SKM-1 treated with dmso at 0.1 percent for 144 hours (cell line): ENCODE data around the gene NUDT3.
"Not testable (repeated sequence)": the region's sequence is repeated elsewhere in the genome, so short reads cannot be mapped to it uniquely, and the experiment has no call there.

Experiments used
- DNase-seq: peaks from one replicate; lab custom pipeline; 2025; ENCODE audit not compliant: unreplicated experiment; lab: John Stamatoyannopoulos, UW

NUDT3 gene

DNA sequence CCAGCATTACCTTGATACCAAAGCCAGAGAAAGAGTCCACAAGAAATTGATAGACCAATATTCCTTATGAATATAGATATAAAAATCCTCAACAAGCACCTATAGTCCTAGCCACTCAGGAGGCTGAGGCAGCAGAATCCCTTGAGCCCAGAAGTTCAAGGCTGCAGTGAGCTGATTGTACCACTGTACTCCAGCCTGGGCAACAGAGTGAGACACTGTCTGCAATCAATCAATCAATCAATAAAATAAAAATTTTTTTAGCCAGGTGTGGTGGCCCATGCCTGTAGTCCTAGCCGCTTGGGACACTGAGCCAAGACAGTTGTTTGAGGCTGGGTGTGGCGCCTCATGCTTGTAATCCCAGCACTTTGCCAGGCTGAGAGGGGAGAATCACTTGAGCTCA is 124.7 kb downstream of the NUDT3 start:
- DNase-seq, result no peak

DNA sequence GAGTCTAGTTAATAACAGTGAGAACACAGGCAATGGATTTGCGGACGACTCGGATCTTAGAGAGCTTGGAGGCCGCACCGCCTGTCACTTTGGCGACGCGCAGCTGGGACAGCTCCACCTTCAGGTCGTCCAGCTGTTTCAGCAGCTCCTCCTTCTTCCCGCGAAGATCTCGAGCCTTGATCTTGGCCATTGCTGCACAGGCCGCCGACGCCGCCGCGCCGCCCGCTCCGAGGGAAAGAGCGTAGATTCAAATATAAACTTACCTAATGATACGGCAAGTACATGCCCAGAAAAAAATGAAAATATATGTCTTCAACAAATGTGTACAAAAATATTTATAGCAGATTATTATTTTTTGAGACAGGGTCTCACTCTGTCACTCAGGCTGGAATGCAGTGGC is 129.0 kb downstream of the NUDT3 start:
- not testable (repeated sequence) for DNase-seq

DNA sequence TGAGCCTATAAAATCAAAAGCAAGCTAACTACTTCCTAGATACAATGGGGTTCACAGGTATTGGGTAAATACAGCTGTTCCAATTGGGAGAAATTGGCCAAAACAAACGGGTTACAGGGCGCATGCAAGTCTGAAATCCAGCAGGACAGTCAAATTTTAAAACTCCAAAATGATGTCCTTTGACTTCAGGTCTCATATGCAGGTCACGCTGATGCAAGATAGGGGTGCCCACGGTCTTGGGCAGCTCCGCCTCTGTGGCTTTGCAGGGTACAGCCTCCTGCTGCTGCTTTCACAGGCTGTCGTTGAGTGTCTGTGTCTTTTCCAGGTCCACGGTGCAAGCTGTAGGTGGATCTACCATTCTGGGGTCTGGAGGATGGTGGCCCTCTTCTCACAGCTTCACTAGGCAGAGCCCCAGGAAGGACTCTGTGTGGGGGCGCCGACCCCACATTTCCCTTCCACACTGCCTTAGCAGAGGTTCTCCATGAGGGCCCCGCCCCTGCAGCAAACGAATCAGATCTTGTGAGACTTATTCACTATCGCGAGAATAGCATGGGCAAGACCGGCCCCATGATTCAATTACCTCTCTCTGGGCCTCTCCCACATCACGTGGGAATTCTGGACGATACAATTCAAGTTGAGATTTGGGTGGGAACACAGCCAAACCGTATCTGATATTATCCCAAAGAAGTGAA is 131.7 kb downstream of the NUDT3 start:
- no peak for DNase-seq

DNA sequence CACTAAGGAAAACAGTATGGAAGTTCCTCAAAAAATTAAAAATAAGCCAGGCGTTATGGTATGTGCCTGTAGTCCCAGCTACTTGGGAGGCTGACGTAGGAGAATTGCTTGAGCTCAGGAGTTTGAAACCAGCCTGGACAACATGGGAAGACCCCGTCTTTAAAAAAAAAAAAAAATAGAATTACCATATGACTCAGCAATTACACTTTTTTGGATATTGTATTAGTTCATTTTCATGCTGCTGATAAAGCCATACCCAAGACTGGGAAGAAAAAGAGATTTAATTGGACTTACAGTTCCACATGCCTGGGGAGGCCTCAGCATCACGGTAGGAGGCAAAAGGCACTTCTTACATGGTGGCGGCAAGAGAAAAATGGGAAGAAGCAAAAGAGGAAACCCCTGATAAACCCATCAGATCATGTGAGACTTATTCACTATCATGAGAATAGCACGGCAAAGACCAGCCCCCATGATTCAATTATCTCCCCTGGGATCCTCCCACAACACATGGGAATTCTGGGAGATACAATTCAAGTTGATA is 132.9 kb downstream of the NUDT3 start:
- DNase-seq, result no peak

DNA sequence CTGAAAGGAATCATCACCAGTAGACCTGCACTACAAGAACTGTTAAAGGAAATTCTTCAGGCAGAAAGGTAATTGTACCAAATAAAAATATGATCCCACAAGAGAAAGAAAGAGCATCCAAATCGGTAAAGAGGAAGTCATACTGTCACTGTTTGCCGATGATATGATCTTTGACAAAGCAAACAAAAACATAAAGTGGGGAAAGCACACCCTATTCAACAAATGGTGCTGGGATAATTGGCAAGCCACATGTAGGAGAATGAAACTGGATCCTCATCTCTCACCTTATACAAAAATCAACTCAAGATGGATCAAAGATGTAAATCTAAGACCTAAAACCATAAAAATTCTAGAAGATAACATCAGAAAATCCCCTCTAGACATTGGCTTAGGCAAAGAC is 140.1 kb downstream of the NUDT3 start:
- DNase-seq, result not testable (repeated sequence)

DNA sequence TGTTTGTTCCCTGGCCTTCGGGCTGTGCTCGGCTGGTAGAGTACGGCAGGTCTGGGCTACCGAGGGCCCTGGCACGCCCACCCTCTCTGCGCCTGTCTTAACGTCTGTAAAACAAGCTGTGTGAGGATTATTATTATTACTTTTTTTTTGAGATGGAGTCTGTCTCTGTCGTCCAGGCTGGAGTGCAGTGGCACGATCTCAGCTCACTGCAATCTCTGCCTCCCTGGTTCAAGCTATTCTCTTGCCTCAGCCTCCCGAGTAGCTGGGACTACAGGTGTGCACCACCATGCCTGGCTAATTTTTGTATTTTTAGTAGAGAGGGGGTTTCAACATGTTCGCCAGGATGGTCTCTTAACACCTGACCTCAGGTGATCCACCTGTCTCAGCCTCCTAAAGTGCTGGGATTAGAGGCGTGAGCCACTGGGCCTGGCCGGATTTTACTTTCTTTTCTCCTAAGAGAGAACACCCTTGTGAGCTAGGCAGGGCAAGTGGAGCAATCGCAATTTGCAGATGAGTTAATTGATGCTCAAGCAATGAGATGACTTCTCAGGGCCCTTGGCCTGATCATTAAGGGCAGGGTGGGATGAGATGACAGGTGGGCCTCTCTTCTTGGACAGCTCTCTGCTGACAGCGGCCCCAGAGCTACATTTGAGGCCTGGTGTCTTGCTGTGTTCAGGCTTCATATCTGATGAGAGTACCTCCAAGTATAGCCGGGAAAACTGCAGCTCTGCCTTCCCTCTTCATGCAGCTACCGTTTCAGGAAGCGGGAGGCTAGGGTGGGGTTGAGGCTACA is 142.8 kb downstream of the NUDT3 start:
- DNase-seq, result peak; percentile 60

DNA sequence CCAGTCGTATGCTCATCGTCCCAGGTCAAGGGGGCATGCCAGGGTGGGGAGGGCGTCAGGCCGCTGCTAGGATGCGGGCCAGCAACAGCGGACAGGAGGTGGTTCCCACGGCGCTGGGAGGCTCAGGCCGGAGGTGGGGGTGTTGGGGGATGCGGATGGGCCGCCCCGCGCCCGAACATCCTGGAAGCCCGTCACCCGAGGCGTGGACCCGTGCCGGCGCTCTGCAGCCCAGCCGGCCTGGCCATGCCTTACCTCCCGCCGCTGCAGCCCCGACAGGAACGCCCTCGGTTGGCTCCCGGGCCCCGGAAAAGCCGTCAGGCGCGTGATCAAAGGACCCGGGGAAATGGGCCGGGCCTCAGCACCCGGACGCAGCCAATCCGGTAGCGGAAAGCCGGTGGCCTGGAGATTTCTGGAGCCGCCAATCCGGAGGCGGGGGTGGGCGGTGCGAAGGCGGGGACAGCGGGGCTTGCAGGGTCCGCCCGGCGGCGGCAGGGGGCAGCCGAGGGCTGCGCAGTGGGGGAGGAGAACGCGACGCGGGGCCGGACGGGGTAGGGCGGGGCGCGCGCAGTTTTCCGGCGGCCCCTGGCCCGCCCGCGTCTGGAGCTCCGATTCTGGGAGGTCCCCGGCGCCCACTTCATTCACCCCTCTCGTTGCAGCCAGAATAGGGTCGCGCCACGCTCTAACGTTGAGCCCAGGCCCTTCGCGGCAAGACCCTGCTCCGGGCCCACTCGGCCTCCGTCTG is 143.6 kb downstream of the NUDT3 start, which contains the start of gene SMIM29:
SMIM29 (minus strand) TSS at position 280 of the 742 bp plus-strand sequence. CDS start 1,215 bp downstream, outside the sequence.
- peak; percentile 95 for DNase-seq

DNA sequence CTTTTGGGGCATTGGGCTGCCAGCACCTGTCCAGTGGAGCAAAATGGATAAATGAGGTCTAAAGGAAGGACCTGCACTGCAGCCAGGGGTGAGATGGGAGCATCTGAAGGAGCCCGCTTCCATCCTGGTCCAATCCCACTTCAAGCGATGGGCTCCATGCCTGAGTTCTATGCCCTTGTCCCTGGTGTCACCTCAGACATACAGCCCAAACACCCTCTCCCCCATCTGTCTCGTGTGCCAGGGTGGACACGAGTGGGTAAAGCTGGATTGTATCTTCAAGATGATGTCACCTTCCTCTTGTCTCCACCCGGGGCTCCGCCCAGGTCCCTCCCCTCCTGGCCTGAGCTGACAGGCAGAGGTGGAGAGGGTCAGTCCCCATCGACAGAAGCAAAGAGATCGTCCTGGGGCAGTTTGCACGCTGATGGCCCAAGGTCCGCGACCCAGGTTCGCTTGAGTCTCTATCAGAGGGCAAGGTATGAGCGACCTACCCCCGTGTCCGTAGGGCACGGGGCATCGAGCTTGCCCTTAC is 144.2 kb downstream of the NUDT3 start:
- DNase-seq, result no peak

DNA sequence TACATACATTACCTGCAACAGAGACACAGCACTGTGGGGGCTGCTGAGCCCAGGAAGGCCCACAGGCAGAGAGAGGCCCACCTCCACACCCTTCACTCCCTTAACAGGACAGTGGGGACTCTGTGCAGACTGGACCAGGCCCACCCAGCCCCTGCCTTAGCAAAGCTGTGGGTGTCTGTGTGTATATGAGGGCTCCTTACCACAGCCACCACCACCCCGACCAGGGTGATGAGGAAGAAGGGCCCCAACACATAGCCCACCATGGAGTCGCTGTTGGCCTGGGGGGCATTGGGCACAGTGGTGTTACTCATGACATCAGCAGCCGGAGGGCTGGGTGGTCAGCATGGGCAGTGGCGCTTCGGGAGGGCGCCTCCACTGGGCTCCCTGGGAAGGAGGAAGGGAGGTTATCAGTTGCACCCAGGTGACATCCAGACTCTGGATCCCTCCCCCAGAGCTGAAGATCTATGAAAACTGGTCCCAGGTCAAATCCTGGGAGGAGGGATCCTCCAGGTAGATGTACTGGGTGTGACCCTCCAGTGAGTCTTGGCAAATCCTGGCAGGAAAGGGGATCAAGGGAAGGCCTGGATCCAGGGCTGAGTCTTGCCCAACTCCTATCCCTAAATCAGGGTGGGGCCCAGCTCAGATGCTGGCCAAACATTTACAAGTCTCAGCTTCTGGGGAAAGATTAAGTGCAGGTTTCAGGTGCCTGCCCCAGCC is 144.8 kb downstream of the NUDT3 start:
- no peak for DNase-seq

DNA sequence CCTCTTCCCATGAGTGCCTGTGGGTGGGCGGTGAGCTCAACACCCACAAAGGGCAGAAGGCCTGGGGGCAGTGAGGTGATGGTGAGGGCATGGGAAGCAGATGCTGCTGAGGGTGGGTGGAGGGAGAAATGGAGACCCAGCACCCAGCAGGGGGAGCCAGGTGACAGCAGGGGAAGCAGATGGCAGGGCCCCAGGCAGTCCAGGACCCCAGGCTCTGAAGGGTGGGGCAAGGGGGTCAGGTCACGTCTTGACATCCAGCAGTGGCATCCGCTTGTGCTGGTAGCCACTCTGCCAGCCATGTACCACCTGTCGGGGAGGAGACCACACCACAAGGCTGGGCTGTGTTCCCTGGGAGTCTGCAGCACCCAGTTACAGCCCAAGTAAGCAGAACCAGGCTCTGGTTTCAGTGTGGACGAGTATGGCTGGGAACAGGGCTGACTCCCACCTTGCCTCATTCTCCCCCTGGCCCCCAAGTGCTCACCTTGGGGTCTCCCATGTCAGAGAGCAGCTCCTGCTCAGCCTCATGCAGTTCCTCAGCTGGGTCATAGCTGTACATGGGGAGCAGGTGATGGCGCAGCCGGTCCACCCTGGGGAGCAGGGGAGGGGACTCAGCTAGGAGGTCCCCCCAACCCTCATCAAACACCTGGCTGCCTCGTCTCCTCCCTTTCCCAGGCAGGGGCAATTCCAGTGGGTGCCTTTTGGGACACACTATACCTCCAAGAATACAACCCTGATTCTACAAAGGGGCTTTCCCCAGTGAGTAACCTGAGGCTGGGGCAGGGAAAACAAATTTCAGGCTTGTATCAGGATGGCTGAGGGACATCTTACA is 145.7 kb downstream of the NUDT3 start:
- peak; percentile 23 for DNase-seq

DNA sequence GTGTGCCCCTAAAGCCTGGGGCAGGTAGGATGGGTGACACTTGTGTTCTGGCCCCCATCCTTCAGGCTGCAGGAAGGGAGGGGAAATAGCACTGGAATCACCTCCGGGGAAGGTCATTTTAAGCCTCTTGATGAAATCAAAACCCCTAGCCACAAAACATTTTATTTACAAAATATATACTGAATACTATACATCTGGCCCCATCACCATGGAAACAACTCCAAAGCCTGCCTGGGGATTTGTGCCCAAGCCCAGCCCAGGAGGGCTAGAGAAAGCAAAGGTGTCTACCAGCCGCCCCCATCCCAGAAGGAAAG is 146.3 kb downstream of the NUDT3 start:
- no peak for DNase-seq

DNA sequence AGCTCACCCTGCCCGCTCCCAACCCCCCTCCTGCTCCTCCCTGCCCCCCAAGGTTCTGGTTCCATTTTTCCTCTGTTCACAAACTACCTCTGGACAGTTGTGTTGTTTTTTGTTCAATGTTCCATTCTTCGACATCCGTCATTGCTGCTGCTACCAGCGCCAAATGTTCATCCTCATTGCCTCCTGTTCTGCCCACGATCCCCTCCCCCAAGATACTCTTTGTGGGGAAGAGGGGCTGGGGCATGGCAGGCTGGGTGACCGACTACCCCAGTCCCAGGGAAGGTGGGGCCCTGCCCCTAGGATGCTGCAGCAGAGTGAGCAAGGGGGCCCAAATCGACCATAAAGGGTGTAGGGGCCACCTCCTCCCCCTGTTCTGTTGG is 146.7 kb downstream of the NUDT3 start:
- not testable (repeated sequence) for DNase-seq

DNA sequence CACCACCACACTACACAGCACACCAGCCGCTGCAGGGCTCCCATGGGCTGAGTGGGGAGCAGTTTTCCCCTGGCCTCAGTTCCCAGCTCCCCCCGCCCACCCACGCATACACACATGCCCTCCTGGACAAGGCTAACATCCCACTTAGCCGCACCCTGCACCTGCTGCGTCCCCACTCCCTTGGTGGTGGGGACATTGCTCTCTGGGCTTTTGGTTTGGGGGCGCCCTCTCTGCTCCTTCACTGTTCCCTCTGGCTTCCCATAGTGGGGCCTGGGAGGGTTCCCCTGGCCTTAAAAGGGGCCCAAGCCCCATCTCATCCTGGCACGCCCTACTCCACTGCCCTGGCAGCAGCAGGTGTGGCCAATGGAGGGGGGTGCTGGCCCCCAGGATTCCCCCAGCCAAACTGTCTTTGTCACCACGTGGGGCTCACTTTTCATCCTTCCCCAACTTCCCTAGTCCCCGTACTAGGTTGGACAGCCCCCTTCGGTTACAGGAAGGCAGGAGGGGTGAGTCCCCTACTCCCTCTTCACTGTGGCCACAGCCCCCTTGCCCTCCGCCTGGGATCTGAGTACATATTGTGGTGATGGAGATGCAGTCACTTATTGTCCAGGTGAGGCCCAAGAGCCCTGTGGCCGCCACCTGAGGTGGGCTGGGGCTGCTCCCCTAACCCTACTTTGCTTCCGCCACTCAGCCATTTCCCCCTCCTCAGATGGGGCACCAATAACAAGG is 147.3 kb downstream of the NUDT3 start:
- DNase-seq, result not testable (repeated sequence)

DNA sequence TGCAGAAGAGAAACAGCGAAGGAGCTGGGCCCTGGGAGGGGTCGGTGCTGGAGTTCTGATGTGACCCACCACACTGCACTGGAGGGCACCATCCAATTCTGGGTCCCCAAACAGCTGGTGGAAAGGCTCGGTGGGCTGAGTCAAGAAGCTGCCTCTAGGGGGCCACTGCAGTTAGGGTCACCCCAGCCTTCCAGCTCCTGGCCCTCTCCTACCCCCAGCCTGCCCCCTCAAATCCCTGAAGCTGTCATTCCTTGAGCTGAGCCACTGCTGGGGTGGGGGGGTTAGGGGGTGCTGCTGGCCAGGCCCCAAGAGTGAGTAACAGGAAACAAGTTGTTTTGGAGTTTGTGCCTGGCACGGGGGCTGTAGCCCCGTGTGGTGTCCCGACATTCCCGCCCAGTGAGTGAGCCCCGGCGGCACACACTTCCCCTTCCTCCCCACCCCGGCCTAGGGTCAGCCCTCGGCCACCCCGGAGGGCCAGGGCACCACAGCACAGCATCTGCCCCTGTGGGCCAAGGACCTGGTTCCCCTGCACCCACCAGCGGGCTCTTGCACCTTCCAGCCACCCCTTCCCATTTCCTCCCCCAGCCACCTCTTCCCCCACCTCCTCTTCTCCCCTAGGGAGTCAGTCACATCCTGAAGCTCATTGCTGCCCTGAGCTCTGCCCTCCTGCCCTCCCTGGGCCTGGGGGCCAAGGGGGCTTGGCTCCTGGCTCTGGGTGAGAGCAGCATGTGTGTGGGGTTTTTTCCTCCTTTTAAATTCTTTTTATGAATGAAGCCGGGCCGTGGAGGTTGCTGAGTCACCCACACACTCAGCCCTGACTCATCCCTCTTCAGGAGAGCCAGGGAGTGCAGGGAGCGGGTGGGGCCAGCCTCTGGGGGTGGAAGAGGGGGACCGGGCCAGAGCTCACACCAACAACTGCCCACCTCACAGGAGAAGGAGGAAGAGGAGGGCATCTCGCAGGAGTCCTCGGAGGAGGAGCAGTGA is 148.3 kb downstream of the NUDT3 start:
- no peak for DNase-seq

DNA sequence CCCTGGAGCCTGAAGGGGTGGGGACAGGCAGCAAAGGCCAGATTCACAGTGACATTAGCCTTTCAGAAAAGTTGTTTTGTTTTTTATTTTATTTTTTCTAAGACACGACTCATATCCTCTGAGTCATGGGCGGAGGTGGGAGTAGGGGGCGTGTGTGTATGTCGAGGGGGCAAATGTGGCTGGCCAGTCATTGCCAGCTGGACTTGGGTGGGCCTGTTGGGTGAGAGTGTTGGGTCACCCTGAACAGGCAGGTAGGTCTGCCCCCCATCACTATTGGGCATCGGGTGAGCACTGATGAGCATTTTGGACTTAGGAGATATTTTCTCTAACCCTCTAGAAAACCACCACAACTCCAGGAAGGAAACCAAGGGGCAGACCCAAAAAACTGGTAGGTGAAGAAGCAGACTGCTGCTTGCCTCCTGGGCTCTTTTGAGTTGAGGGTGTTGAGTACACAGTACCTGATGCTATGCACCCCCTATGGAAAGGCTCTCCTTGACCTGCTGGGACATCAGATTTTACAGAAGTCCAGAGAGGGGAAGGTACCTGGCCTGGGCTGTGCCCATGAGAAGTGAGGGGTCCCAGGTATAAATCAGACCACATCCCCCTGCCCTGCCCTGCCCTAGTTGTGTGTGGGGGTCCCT is 149.2 kb downstream of the NUDT3 start:
- no peak for DNase-seq

DNA sequence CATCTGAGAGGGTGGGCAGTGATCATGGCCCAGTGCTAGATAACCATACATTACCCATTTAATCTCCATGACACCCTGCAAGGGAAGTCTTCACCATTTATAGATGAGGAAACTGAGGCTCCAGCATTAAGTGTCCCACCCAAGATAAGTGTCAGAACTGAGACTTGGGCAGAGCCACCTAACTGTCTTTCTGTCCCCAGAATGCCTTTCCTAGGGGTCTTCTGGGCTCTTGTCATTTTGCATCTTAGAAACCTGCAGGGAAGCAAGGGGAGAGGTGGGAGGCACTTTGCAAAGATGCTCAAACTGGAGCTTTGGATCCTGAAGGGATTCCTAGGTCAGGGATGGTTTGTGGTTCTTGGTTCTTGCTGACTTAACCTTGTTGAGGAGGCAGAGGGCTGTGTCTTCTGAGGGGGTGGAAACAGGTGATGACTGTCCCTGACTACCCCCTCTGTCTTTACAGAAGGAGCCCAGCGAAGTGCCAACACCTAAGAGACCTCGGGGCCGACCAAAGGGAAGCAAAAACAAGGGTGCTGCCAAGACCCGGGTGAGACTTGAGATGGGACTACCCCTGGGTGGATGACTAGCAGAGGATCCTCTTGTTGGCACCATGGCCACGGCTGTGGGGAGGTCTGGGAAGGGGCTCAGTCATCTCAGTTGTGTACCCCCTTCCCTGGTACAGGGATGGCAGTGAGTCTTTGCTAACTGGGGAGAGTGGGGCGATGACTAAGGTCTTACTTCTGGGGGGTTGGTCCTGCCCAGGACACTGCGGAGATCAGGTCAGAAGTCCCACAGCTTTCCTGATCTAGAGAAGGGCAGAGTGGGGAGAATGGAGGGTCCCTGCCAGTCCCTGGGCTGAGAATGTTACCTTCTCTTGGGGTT is 150.0 kb downstream of the NUDT3 start:
- no peak for DNase-seq
